OCI-LY3 (cell line): Measurements from ENCODE around the gene RPP14.

Source experiments
- CTCF ChIP-seq: fragments of 200-600, 300-600 bp; sonication (generic); IDR thresholded peaks from 2 replicates; pipeline ENCODE4 v1.5.1; 2014; ENCODE audit warnings: antibody characterized with exemption, low read length, low read depth
- EZH2phosphoT487 ChIP-seq: fragments of 200-600 bp; shearing (Covaris generic); IDR thresholded peaks from 2 replicates; pipeline ENCODE4 v1.6.1; 2018; ENCODE audit warnings: antibody characterized with exemption, mixed run types, low read depth

GRCh38 chr3:58337190-58337589, 31.1 kb downstream of the RPP14 start:
- TF ChIP-seq CTCF = no peak
- TF ChIP-seq EZH2phosphoT487 = no peak
